Astrocyte (in vitro differentiated cells and primary cell): ENCODE data around the gene STRN3. TPM values are rescaled to one million over a fixed set of nuclear protein-coding genes. Genes with fewer than 3 reads are reported as not detected.

ENCODE experiments used
- DNase-seq: peaks from one replicate; pipeline ENCODE4 v3.0.0-alpha.2; 2010; ENCODE audit warnings: low read depth
- FAIRE-seq: peaks from 2 replicates; lab custom pipeline; 2011; peaks lifted over from hg19 to GRCh38; lab: Jason Lieb, UNC
- H2AFZ ChIP-seq: 2 replicates; pipeline ENCODE4 v1.6.0; 2012; ENCODE audit warnings: low read depth, low read length, inconsistent platforms
- H3K27ac ChIP-seq: 2 replicates; pipeline ENCODE4 v1.5.1; 2011; ENCODE audit warnings: low read depth, low read length, inconsistent platforms
- H3K27me3 ChIP-seq: 2 replicates; pipeline ENCODE4 v1.6.0; 2011; ENCODE audit warnings: low read length, inconsistent platforms; ENCODE audit not compliant: insufficient read depth
- H3K36me3 ChIP-seq: 2 replicates; pipeline ENCODE4 v1.5.1; 2011; ENCODE audit warnings: low read length, inconsistent platforms; ENCODE audit not compliant: insufficient read depth
- H3K4me1 ChIP-seq: 2 replicates; pipeline ENCODE4 v1.5.1; 2011; ENCODE audit warnings: low read length, inconsistent platforms; ENCODE audit not compliant: insufficient read depth
- H3K4me2 ChIP-seq: 2 replicates; pipeline ENCODE4 v1.6.0; 2012; ENCODE audit warnings: low read length, inconsistent platforms
- H3K4me3 ChIP-seq: 2 replicates; pipeline ENCODE4 v1.5.1; 2011; ENCODE audit warnings: low read depth, mild to moderate bottlenecking, low read length, inconsistent platforms; ENCODE audit not compliant: insufficient read depth
- H3K79me2 ChIP-seq: 2 replicates; pipeline ENCODE4 v1.6.0; 2012; ENCODE audit warnings: mild to moderate bottlenecking, low read length, inconsistent platforms; ENCODE audit not compliant: insufficient read depth
- H3K9ac ChIP-seq: 2 replicates; pipeline ENCODE4 v1.6.0; 2012; ENCODE audit warnings: mild to moderate bottlenecking, low read length, inconsistent platforms
- H3K9me3 ChIP-seq: 2 replicates; pipeline ENCODE4 v1.5.1; 2012; ENCODE audit warnings: low read depth, mild to moderate bottlenecking, low read length, inconsistent platforms; ENCODE audit not compliant: insufficient read depth
- H4K20me1 ChIP-seq: 2 replicates; pipeline ENCODE4 v1.6.0; 2012; ENCODE audit warnings: low read length, inconsistent platforms; ENCODE audit not compliant: insufficient read depth
- H3K27ac Mint-ChIP-seq: one replicate; pipeline ENCODE4 v1.8.0; 2021; ENCODE audit warnings: mild to moderate bottlenecking, mixed read lengths; ENCODE audit not compliant: unreplicated experiment
- H3K27me3 Mint-ChIP-seq: one replicate; pipeline ENCODE4 v1.8.0; 2021; ENCODE audit warnings: low read depth, mixed read lengths; ENCODE audit not compliant: unreplicated experiment
- H3K36me3 Mint-ChIP-seq: one replicate; pipeline ENCODE4 v1.8.0; 2021; ENCODE audit warnings: low read depth, mixed read lengths; ENCODE audit not compliant: unreplicated experiment
- H3K4me1 Mint-ChIP-seq: one replicate; pipeline ENCODE4 v1.8.0; 2021; ENCODE audit warnings: low read depth, mixed read lengths; ENCODE audit not compliant: unreplicated experiment
- H3K4me3 Mint-ChIP-seq: one replicate; pipeline ENCODE4 v1.8.0; 2021; ENCODE audit warnings: mild to moderate bottlenecking, moderate library complexity, mixed read lengths; ENCODE audit not compliant: unreplicated experiment
- H3K9me3 Mint-ChIP-seq: one replicate; pipeline ENCODE4 v1.8.0; 2021; ENCODE audit warnings: mild to moderate bottlenecking, mixed read lengths; ENCODE audit not compliant: unreplicated experiment
- CTCF ChIP-seq: IDR thresholded peaks from 2 replicates; pipeline ENCODE4 v1.5.1; 2011; ENCODE audit warnings: low read depth, mild to moderate bottlenecking, inconsistent platforms, low read length, moderate library complexity; ENCODE audit not compliant: insufficient read depth
- EZH2 ChIP-seq: IDR thresholded peaks from 2 replicates; pipeline ENCODE4 v1.6.1; 2012; ENCODE audit warnings: mild to moderate bottlenecking, low read length, inconsistent platforms; ENCODE audit not compliant: insufficient read depth
- total RNA-seq: library from RNA; stranded (reverse); gene quantifications from 2 replicates; pipeline ENCODE4 v1.2.1, GENCODE V29; 2021

Gene STRN3
- total RNA-seq, 1 donor from 2014 or later = 48.4 TPM

GRCh38 chr14:30961330-30961729, 64.8 kb downstream of the STRN3 start:
- Histone ChIP-seq H3K9ac (no peak overlapping the region), H3K79me2 (peaks cover 97% of the 10 kb centered on the region), H3K36me3 (peaks cover 3% of the 10 kb centered on the region), H3K27me3 (no peaks in the 10 kb centered on the region), H4K20me1 (peaks cover 84% of the 10 kb centered on the region), H3K9me3 (peaks cover 5% of the 10 kb centered on the region), H3K4me1 (no peaks in the 10 kb centered on the region), H2AFZ (no peak overlapping the region), H3K27ac (no peak overlapping the region), H3K4me3 (no peak overlapping the region), H3K4me2 (no peak overlapping the region)
- DNase-seq = no peak
- H3K4me3 Mint-ChIP-seq = no peak overlapping the region
- peaks cover 7% of the 10 kb centered on the region for H3K9me3 Mint-ChIP-seq
- peaks cover 18% of the 10 kb centered on the region for H3K36me3 Mint-ChIP-seq
- TF ChIP-seq EZH2 = no peak
- FAIRE-seq = no peak
- H3K4me1 Mint-ChIP-seq = peaks cover 18% of the 10 kb centered on the region
- no peaks in the 10 kb centered on the region for H3K27me3 Mint-ChIP-seq
- no peak overlapping the region for H3K27ac Mint-ChIP-seq

- Histone ChIP-seq H3K36me3 (peaks cover 7% of the 10 kb centered on the region), H3K4me3 (no peak overlapping the region), H4K20me1 (peaks cover 80% of the 10 kb centered on the region), H3K27me3 (no peaks in the 10 kb centered on the region), H3K27ac (no peak overlapping the region), H2AFZ (no peak overlapping the region), H3K4me1 (no peaks in the 10 kb centered on the region), H3K9ac (no peak overlapping the region), H3K4me2 (no peak overlapping the region), H3K79me2 (peaks cover 95% of the 10 kb centered on the region), H3K9me3 (no peaks in the 10 kb centered on the region)
- Mint-ChIP-seq H3K27ac (peak overlapping the region; percentile 36), H3K36me3 (peaks cover 9% of the 10 kb centered on the region), H3K4me1 (peaks cover 11% of the 10 kb centered on the region), H3K9me3 (no peaks in the 10 kb centered on the region), H3K27me3 (no peaks in the 10 kb centered on the region), H3K4me3 (no peak overlapping the region)
- DNase-seq (no peak), FAIRE-seq (no peak)
- TF ChIP-seq EZH2 = no peak
- TF ChIP-seq CTCF = no peak
Observed at GRCh38 chr14:30960216-30960615, 66.0 kb downstream of the STRN3 start.

- H3K27me3 ChIP-seq = no peaks in the 10 kb centered on the region
- no peak overlapping the region for H3K27ac Mint-ChIP-seq
- no peak overlapping the region for H3K27ac ChIP-seq
- TF ChIP-seq EZH2 (no peak), CTCF (no peak)
- H3K4me1 Mint-ChIP-seq = peaks cover 16% of the 10 kb centered on the region
- no peak for DNase-seq
- FAIRE-seq = no peak
- H3K36me3 ChIP-seq = peaks cover 4% of the 10 kb centered on the region
- no peaks in the 10 kb centered on the region for H3K4me1 ChIP-seq
- no peaks in the 10 kb centered on the region for H3K27me3 Mint-ChIP-seq
- peaks cover 67% of the 10 kb centered on the region for H4K20me1 ChIP-seq
- H3K9ac ChIP-seq = no peak overlapping the region
- H2AFZ ChIP-seq = no peak overlapping the region
- H3K79me2 ChIP-seq = peaks cover 80% of the 10 kb centered on the region
- peaks cover 2% of the 10 kb centered on the region for H3K36me3 Mint-ChIP-seq
- no peaks in the 10 kb centered on the region for H3K9me3 Mint-ChIP-seq
- no peak overlapping the region for H3K4me2 ChIP-seq
- no peak overlapping the region for H3K4me3 Mint-ChIP-seq
- no peaks in the 10 kb centered on the region for H3K9me3 ChIP-seq
- no peak overlapping the region for H3K4me3 ChIP-seq
Observed at GRCh38 chr14:30958555-30959407, 67.4 kb downstream of the STRN3 start.
